ENCODE data around the gene SLC41A2. TPM values are rescaled to one million over a fixed set of nuclear protein-coding genes. Genes with fewer than 3 reads are reported as not detected.
A peak's percentile ranks its signal among the peaks of the same experiment; 100 is the strongest.
"Not testable (repeated sequence)": the region's sequence is repeated elsewhere in the genome, so short reads cannot be mapped to it uniquely, and the experiment has no call there.

SLC41A2 gene, protein sequence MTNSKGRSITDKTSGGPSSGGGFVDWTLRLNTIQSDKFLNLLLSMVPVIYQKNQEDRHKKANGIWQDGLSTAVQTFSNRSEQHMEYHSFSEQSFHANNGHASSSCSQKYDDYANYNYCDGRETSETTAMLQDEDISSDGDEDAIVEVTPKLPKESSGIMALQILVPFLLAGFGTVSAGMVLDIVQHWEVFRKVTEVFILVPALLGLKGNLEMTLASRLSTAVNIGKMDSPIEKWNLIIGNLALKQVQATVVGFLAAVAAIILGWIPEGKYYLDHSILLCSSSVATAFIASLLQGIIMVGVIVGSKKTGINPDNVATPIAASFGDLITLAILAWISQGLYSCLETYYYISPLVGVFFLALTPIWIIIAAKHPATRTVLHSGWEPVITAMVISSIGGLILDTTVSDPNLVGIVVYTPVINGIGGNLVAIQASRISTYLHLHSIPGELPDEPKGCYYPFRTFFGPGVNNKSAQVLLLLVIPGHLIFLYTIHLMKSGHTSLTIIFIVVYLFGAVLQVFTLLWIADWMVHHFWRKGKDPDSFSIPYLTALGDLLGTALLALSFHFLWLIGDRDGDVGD
- total RNA-seq: 19.2 TPM

DNA sequence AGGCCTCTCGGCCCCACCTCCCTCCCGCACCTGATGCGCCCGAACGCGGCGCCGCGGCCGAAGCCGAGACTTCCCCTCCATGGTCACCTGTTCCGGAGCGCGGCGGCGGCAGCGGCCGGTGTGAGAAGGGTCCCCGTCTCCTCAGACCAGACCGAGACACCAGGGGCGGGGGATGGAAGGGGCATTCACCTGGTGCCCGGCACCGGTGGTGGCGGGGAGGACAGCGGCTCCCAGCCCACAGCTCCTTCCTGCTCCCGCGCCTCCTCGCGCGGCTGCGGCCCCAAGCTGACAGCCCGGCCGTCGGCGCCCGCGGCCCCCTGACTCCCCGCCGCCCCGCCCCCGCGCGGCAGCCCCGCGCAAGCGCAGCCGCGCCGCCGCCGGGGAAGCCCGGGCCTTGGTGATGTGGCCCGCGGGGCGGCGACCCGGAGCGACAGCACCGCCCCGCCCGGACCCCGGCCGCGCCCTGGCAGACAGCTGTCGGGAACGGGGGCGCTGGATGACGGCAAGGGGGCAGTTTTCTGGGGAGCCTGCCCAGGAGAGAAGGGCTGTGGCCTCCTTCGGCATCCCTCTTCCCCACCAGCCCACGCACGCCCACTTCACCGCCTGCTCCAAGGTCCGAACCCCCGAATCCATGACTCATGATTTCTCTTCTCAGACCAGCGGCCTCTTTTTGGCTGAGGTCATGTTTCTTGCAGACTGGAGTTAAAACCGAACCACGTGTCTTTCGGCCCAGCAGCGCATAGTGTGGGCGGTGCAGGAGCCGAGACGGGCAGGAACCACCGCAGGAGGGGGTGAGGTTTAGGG, at the start of gene SLC41A2:
TSS of gene SLC41A2 (minus strand) at position 290 of the 804 bp plus-strand sequence. CDS start 29,763 bp downstream, outside the sequence.
- peak; percentile 83 for DNase-seq

DNA sequence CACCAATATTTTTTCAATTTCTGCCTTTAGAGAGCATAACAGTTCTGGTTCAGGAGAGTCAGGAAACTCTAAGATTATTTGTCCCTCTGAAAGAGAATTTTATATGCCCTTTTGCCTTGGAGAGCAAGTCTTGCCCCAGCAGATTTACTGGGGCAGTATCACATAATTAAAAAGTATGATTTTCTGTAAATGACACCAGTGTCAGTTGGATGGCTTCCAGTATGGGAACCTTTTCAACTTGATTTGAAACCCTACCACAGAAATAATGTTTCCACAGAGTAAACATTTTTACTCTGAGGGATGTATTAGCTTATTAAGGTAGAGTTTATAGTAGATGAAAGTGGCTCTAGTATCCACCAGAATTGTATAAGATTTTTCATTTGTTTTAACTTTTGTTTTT, 43.4 kb upstream of the SLC41A2 start:
- no peak for DNase-seq

DNA sequence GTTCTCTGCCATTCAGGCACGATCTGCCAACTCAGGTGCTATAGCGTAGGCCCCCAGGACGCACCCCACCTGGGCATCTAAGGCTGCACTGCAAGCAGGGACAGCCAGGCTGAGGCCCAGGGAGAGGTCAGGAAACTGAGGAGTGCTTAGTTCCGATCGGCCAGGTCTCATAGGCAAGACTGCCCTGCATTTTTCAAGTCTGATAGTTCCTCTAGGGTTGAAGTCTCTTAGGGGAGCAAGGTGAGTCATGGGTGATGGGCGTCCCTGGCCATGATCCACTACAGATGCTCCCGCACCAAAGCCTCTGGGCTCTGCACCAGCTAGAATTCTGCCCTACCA, 41.2 kb upstream of the SLC41A2 start:
- DNase-seq: no peak

DNA sequence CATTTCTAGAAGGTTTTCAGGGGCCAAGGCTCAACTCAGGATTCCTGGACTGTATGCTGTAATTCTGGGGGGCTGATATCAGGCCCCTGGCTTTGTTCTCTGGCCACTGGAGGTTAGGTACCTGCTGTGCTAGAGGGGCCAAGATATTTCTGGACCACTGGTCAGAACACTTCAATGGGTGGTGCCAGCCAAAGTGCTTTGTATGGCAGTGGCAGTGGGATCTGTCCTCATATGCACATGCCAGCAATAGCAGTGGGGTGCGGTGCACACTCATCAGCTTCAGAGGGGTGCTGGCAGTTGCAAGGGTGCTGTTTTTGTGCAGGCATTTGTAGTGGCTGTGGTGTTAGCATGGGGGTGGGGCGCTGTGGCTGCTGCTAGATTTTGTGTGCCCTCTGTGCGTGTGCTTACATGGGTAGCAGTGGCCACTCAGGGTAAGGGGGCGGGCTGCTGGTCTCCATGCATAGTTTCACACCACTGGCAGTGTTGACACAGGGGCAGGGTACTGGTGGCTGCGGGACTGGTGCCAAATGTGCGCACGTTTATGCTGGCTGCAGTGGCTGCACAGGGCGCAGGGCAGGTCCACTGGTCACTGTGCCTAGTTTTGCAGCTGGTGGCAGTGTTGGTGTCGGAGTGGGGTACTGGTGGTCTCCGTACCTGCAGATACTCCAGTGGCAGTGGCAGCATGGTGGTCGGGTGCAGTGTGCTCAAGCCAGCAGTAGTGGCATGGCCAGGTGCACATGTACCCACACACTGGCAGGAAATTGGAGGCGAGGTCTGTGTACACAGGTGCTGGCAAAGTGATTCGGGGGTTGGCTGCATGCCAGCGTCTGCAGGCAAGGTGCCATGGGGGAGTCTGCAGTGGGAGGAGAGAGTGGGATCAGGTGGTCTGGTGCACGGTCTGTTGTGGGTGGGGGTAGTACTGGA, 40.6 kb upstream of the SLC41A2 start:
- peak; percentile 17 for DNase-seq

DNA sequence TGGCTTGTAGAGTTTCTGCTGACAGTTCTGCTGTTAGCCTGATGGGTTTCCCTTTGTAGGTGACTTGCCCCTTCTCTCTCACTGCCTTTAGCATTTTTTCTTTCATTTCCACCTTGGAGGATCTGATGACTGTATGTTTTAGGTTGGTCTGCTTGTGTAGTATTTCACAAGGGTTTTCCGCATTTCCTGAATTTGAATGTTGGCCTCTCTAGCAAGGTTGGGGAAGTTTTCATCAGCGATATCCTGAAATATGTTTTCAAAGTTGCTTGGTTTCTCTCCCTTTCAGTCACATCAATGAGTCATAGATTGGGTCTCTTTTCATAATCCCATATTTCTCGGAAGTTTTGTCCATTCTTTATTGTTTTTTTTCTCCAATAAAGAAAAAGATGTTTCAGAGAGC, 39.5 kb upstream of the SLC41A2 start:
- no peak for DNase-seq

DNA sequence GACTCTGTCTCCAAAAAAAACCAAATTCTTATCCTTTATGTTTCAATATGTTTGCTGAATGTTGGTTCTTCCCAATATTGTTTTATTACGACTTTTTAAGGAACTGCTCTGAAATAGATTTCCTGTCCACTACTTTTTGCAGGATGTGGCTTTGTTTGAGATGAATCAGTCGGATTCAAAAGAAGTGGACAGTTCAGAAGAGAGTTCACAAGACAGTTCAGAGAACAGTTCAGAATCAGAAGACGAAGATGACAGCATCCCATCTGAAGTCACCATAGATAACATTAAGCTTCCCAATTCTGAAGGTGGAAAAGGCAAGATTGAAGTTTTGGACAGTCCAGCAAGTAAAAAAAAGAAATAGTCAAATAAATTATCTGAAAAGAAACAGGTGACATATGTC, 36.2 kb upstream of the SLC41A2 start:
- no peak for DNase-seq

DNA sequence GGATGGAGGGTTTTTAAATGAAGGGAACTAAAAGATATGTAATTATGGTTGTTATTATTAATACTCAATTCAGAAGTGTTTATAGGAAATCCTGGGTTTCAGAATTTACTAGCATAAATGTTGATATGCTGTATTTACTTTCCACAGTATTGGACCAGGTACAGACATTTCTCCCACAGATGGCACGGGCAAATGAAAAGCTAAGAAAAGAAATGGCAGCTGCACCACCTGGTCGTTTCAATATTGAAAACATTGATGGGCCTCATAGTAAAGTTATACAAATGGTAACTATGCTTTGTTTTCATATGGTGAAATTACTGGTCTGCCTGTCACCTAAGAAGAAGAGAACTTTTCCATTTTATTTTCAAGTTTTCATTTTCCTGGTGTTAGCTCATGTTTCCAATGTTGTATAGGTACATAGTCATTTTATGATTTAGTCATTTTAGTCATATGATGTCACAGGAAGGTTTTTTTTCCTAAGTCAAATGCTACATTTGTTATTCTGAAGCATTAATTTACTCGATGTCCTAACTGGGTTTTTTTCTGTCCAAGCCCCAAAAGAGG, 33.6 kb upstream of the SLC41A2 start:
- DNase-seq: no peak

DNA sequence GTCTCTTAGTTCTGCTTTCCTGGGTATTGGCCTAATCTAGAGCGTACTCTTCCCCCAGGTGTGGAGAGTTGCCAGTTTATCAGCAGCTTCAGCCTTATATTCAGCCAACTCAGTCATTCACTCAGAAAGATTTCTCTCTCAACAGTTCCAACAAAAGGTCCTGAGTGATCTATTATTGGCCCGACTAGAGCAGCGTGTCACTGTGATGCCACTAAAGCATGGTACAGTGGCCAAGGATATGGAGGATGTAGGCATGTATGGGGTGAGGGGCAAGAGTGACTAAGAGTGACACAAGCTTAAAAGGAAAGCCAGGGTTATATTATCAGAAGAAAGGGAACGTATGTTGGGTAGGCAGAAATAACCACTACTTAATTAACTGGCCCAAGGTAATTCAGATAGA, 32.9 kb upstream of the SLC41A2 start:
- DNase-seq: no peak

DNA sequence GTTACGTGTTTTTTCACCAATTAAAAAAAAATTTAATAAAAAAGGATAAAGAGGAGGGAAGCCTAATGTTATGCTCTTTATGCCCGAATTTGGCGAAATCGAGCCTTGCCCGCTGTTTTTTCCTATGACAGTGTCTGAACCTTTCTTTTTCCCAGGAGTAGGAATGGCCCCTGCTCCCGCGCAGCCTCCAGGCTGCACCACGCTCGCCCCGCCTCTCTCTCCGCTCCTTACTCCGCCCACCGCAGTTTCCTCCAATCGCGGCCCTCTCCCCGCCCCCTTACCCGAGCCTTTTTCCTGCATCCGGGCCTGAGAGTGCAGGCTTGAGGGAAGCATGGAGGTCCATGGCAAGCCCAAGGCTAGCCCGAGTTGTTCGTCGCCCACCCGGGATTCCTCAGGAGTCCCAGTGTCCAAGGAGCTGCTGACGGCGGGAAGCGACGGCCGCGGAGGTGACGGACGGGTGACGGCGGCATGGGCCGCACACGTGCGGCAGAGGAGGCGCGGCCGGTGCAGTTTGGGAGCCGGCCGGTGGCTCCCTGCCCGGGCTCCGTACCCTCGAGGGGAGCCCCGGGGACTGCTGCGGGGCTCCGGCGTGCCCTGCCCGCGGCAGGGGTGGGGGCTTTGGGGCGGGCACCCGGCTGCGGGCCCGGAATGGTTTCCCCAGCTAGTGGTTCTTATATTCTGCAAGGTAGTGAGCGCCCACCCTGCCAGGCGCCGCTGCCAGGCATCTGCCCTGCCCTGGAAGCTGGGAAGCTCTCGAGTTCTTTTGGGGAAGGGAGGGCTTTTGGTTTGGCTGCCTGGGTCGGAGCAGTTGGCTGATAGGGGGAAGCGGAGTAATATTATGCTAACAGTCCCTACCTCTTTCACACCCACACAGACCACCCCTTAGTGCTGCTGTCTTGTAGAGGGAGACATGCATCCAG, 28.2 kb upstream of the SLC41A2 start, which contains the start of gene NOPCHAP1:
TSS of gene NOPCHAP1 (plus strand) at position 295 of the 920 bp plus-strand sequence. CDS start at position 332, 37 bp downstream.
- DNase-seq: peak; percentile 97

DNA sequence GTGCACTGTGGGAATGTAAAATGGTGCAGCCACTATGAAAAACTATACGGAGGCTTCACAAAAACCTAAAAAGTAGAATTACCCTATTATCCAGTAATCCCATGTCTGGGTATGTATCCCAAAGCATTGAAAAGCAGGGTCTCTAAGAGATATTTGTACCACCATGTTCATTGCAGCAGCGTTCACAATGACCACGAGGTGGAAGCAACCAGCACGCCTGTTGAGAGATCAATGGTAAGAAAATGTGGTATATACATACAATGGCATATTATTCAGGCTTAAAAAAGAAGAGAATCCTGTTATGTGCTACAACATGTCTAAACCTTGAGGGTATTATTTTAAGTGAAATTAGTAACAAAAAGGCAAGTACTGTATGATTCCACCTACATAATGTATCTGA, 27.1 kb upstream of the SLC41A2 start:
- DNase-seq: no peak

DNA sequence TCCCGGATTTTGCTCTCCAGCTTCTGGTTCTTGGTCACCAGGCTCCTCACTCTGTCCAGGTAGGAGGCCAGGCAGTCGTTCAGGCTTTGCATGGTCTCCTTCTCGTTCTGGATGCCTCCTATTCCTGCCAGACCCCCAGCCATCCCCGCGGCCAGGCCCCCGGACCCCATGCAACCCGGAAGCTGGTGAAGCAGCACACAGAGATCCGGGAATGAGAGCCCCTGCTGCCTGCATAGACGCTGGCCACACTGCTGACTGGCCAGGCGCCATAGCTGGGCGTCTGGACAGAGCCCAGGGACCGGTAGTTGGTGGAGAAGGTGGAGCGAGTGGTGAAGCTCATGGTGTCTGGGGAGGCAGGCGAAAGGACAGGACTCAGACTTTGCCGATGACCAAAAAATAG, 19.6 kb upstream of the SLC41A2 start:
- DNase-seq: not testable (repeated sequence)

DNA sequence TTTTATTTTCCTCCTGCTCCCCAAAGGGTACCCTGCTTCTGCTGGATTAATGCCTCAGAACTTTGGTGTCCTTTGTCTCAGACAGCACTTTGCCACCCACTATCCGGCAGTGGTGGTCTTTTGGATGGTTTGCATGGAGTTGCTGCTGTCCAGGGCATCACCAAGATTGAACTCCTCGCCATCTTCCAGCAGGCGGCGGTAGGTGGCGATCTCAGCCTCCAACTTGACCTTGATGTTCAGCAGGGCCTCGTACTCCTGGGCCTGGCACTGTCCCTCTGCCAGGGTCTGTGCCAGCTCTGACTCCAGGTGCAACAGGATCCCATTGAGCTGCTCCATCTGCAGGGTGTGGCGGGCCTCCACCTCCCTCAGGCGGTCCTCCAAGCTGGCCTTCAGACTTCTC, 18.6 kb upstream of the SLC41A2 start:
- DNase-seq: no peak

DNA sequence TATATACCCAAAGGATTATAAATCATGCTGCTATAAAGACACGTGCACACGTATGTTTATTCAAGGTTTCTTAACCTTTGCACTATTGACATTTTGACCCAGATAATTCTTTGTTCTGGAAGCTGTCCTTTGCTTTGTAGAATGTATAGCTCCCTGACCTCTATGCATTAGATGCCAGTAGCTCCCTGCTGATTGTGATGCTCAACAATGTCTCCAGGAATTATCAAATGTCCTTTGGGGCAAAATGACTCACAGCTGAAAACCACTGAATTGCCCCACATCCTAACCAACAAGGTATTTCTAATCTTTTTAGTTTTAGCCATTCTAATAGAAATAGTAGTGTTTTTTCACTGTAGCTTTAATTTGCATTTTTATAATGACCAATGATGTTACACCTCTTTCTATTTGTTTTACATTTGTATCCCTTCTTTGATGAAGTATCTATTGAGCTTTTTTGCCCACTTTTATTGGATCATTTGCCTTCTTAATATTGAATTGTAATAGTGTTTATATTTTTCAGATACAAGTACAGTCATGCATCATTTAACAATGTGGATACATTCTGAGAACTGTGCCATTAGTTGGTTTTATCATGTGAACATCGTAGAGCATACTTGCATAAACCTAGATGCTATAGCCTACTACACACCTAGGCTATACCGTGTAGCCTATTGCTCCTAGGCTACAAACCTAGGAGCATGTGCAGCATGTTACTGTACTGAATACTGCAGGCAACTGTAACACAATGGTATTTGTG, 17.7 kb upstream of the SLC41A2 start:
- DNase-seq: no peak

DNA sequence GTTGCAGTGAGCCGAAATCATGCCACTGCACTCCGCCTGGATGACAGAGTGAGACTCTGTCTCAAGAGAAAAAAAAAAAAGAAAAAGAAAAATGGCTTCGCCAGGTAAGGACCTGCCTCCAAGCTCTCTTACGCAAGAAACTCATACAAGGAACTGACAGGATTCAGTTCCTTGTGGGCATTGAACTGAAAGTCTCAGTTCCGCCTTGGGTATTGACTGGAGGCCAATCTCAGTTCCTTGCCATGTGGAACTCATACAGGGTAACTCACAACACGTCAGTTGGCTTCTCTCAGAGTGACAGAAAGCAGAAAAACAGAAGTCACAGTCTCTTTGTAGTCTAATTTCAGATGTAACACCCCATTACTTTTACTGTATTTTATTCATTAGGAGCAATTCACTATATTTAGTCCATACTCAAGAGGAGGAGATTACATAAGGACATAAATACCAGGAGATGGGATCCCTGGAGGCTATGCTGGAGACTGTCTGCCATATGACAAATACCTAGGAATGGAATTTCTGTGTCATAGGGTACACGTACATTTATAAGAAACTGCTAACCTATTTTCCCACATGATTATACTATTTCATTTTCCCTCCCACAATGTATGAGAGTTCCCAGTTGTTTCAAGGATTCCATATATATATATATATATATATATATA, 16.7 kb upstream of the SLC41A2 start:
- no peak for DNase-seq

DNA sequence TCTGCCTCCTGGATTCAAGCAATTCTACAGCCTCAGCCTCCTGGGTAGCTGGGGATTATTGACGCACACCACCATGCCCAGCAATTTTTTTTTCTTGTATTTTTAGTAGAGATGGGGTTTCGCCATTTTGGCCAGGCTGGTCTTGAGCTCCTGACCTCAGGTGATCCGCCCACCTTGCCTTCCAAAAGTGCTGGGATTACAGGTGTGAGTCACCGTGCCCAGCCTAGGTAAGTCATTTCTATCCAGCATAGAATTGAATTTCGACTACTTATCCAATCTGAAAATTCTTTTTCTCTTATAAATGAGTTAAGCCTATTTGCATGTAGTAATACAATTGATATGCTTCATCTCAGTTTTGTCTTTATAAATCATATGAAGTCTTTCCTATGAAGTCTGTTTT, 15.2 kb upstream of the SLC41A2 start:
- DNase-seq: no peak

DNA sequence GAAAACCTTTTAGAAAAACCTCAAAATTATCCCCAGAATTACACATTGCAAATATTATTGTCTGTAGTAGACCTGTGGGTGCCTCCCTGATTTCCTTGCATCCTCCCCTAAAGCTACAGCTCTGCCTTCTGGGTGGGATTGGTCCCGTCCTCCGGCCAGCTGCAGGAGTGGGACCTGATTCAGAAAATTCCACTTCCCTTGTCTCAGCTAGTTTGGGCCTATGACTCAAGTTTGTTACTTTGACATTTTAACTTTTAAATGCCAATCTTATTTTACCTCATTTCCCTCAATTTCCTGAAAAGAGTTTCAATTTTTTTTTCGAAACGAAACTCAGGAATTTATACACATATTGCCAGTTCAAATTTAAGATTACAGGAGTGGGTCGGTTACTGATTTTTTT, 13.2 kb upstream of the SLC41A2 start:
- DNase-seq: no peak

DNA sequence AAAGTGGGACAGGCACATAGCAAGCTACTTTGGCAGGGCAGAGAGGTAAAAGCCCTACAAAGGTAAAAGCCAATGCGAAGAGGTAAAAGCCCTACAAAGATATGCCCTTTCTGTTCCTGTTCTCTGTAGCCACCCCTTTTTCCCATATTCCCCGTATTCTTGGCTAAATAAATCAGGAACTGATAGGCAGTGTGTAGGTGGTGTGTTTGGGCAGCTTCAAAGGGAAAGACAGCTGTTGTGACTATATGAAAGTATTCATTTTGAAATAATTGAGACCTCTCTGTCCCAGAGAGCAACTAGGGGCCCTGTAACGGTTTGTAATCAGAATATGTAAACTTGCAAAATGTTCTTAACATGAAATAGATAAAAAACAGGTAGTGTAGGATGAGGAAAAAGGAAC, 11.3 kb upstream of the SLC41A2 start:
- DNase-seq: no peak

DNA sequence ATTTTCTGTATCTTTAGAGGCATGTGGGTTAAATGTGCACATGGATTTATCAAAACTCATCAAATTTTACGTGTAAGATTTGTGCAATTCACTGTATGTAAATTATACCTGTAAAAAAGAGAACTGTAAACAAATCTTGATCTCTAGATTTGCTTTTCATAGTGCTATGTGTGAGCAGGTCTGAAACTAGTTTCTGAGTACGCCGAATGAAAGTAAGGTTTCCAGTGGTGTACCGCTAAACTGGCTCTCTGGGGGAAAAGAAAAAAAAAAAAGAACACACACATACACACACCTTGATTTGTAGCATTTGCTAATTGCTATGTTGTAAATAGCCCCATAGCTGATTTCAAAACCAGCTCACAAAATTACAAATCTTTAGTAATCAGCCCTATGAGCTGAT, 8.6 kb upstream of the SLC41A2 start:
- DNase-seq: no peak

DNA sequence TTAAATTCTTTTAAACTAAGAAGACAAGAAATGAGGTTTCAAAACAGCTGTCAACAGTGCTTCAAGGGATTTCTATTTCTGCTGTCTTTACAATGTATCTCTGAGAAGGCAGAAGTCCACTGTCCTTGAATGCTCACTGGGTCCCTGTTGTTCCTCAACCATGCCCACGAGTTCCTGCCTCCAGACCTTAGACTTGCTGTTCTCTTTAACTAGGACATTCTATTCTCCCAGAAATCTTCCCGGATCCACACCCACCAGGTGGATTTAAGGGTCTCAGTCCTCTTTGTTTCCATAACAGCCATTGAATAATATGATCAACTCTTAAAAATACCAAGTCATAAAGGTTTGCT, 6.7 kb upstream of the SLC41A2 start:
- DNase-seq: no peak

All from tongue (tissue), 2 donors.